Adipocyte (in vitro differentiated cells): Measurements from ENCODE around the gene MCRS1.

Experiments used
- DNase-seq: peaks from one replicate; pipeline ENCODE4 v3.0.0-alpha.2; 2015; ENCODE audit warnings: low read depth
- H3K27me3 ChIP-seq: replicated peaks from 2 replicates; pipeline ENCODE4 v1.7.0; 2013; ENCODE audit warnings: mild to moderate bottlenecking, low read length, moderate library complexity; ENCODE audit not compliant: control insufficient read depth, insufficient read depth
- H3K36me3 ChIP-seq: 2 replicates; pipeline ENCODE4 v1.7.0; 2013; ENCODE audit warnings: low read length, mild to moderate bottlenecking, moderate library complexity; ENCODE audit not compliant: control insufficient read depth, insufficient read depth, severe bottlenecking
- H3K4me1 ChIP-seq: 2 replicates; pipeline ENCODE4 v1.7.0; 2013; ENCODE audit warnings: mild to moderate bottlenecking, low read length, moderate library complexity; ENCODE audit not compliant: control insufficient read depth, insufficient read depth
- H3K4me3 ChIP-seq: 2 replicates; pipeline ENCODE4 v1.7.0; 2013; ENCODE audit warnings: mild to moderate bottlenecking, low read length, moderate library complexity
- H3K9ac ChIP-seq: 2 replicates; pipeline ENCODE4 v1.7.0; 2013; ENCODE audit warnings: mild to moderate bottlenecking, low read length, moderate library complexity
- H3K9me3 ChIP-seq: 2 replicates; pipeline ENCODE4 v1.7.0; 2013; ENCODE audit warnings: mild to moderate bottlenecking, low read length, moderate library complexity; ENCODE audit not compliant: control insufficient read depth

The MCRS1 gene

DNA sequence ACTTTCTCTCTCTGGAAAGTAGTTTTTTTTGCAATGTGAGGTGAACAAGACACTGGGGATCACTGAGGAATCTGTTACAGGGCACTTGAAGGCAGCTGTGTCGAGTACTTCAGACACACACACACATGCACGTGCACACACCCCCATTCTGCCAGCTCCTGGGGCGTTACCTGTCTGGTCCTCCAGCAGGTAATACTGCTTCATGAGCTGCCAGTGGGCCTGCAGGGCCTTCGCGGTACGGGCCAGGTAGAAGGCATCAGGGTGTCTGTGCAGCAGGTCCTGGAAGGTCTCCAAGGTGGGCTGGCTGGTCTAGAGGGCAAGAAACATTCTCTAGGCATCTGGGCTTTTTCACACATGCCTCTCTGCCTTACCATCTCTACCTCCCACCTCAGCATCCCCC, 5.1 kb downstream of the MCRS1 start:
- Histone ChIP-seq H3K4me3 (no peak overlapping the region), H3K36me3 (peaks cover 73% of the 10 kb centered on the region), H3K4me1 (peaks cover 12% of the 10 kb centered on the region), H3K9me3 (no peaks in the 10 kb centered on the region), H3K9ac (no peak overlapping the region), H3K27me3 (no peaks in the 10 kb centered on the region)
- no peak for DNase-seq

DNA sequence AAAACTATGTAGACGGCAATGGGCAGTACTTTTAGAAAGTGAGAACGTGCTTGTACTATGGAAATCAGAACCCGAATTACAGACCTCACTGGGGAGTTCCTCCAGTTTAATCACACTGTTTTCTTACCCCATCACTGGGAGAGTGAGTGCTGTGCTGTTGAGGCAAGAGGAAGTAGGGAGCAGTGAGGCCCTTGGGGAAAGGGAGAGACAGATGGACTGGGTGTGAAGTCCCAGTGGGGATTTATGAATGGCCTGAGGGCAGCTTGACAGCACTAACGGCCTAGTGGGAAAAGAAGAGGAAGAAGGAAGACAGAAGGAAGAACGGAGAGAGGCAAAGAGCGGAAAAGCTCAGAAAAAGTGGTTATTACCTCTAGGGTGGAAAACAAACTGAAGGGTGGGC, 5.7 kb downstream of the MCRS1 start:
- Histone ChIP-seq H3K9me3 (no peaks in the 10 kb centered on the region), H3K27me3 (no peaks in the 10 kb centered on the region), H3K36me3 (peaks cover 77% of the 10 kb centered on the region), H3K9ac (no peak overlapping the region), H3K4me1 (peaks cover 10% of the 10 kb centered on the region), H3K4me3 (no peak overlapping the region)
- DNase-seq: no peak

GRCh38 chr12:49560695-49561094, 7.2 kb downstream of the MCRS1 start:
- Histone ChIP-seq H3K36me3 (peaks cover 85% of the 10 kb centered on the region), H3K9me3 (no peaks in the 10 kb centered on the region), H3K27me3 (no peaks in the 10 kb centered on the region), H3K4me1 (no peaks in the 10 kb centered on the region), H3K4me3 (no peak overlapping the region), H3K9ac (no peak overlapping the region)
- no peak for DNase-seq

DNA sequence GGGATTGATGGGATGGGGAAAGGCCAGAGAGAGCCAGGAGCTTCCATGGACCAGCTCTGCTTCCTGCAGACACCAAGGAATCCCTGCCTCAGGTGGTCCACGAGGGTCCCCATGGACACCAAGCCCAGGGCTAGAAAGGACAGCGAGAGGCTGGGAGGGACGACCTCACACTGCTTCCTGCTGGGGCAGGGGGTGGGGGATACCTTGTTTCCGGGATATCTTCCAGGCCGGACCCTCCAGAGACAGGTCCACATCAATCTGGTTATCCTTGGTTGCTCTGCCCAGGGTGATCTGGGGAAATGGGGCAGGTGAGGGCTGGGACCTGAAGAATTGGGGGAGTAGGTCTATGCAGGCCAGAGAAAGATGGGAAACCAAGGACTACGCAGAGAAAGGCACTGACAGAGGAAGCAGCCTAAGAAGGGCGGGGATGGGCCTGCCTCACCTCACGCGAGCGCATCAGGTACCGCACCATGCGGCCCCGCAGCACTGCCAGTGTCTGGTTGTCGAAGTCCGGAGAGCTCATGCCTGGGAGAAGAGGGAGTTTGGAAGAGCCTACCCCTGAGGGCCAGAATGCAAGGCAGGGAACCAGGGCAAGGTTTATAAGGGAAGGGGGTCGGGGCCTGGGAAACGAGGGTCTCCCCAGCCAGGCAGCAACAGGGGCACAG, 8.8 kb downstream of the MCRS1 start:
- H3K4me1 ChIP-seq: no peaks in the 10 kb centered on the region
- H3K4me3 ChIP-seq: no peak overlapping the region
- no peaks in the 10 kb centered on the region for H3K27me3 ChIP-seq
- H3K9me3 ChIP-seq: no peaks in the 10 kb centered on the region
- peaks cover 75% of the 10 kb centered on the region for H3K36me3 ChIP-seq
- H3K9ac ChIP-seq: no peak overlapping the region
- no peak for DNase-seq

DNA sequence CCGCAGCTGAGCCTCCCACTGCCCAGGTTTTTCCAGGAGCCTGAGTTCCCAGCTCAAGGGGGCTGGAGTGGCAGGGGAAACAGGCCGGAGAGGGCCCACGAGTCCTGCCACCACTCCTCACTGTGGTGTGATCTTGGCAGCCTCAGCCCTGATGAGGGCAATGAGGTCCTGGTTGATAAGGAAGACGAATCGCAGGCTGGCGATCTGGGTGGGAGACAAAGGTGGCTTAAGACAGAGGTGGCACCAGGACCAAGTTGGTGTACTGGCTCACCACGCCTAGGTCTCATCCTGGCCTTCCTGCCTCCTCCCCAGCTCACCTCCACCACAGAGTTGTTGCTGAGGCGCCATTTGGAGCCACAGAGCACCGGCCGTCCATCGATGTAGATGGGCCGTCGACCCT, 9.4 kb downstream of the MCRS1 start:
- H3K27me3 ChIP-seq: no peaks in the 10 kb centered on the region
- H3K4me3 ChIP-seq: no peak overlapping the region
- peaks cover 69% of the 10 kb centered on the region for H3K36me3 ChIP-seq
- no peak for DNase-seq
- no peaks in the 10 kb centered on the region for H3K9me3 ChIP-seq
- H3K4me1 ChIP-seq: no peaks in the 10 kb centered on the region
- H3K9ac ChIP-seq: no peak overlapping the region

- Histone ChIP-seq H3K4me1 (no peaks in the 10 kb centered on the region), H3K36me3 (peaks cover 62% of the 10 kb centered on the region), H3K27me3 (no peaks in the 10 kb centered on the region), H3K9ac (no peak overlapping the region), H3K4me3 (no peak overlapping the region), H3K9me3 (no peaks in the 10 kb centered on the region)
- DNase-seq: no peak
Measured at GRCh38 chr12:49557917-49558215, 10.1 kb downstream of the MCRS1 start.

DNA sequence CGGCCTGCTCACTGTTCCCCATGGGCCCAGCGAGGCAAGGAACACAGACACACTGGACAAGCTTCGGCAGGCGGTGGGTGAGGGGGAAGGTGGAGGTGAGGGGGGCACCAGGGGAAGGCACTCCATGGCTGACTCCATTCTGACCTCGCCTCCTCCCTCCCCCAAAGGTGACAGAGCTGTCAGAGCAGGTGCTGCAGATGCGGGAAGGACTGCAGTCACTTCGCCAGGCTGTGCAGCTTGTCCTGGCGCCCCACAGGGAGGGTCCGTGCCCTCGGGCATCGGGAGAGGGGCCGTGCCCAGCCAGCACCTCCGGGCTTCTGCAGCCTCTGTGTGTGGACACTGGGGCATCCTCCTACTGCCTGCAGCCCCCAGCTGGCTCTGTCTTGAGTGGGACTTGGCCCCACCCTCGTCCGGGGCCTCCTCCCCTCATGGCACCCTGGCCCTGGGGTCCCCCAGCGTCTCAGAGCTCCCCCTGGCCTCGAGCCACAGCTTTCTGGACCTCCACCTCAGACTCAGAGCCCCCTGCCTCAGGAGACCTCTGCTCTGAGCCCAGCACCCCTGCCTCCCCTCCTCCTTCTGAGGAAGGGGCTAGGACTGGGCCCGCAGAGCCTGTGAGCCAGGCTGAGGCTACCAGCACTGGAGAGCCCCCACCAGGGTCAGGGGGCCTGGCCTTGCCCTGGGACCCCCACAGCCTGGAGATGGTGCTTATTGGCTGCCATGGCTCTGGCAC, 10.6 kb downstream of the MCRS1 start:
- H3K27me3 ChIP-seq: no peaks in the 10 kb centered on the region
- H3K36me3 ChIP-seq: peaks cover 57% of the 10 kb centered on the region
- H3K9ac ChIP-seq: no peak overlapping the region
- H3K4me1 ChIP-seq: no peaks in the 10 kb centered on the region
- no peak overlapping the region for H3K4me3 ChIP-seq
- no peak for DNase-seq
- H3K9me3 ChIP-seq: no peaks in the 10 kb centered on the region

GRCh38 chr12:49556391-49557186, 11.4 kb downstream of the MCRS1 start:
- Histone ChIP-seq H3K9ac (no peak overlapping the region), H3K9me3 (no peaks in the 10 kb centered on the region), H3K27me3 (no peaks in the 10 kb centered on the region), H3K4me3 (no peak overlapping the region), H3K4me1 (peaks cover 5% of the 10 kb centered on the region), H3K36me3 (peaks cover 49% of the 10 kb centered on the region)
- no peak for DNase-seq

- no peak for DNase-seq
- Histone ChIP-seq H3K27me3 (peaks cover 3% of the 10 kb centered on the region), H3K4me3 (no peak overlapping the region), H3K9ac (no peak overlapping the region), H3K4me1 (peaks cover 6% of the 10 kb centered on the region), H3K36me3 (peaks cover 42% of the 10 kb centered on the region), H3K9me3 (no peaks in the 10 kb centered on the region)
Measured at GRCh38 chr12:49555631-49556390, 12.1 kb downstream of the MCRS1 start.

GRCh38 chr12:49554266-49554665, 13.7 kb downstream of the MCRS1 start:
- H3K4me3 ChIP-seq: no peak overlapping the region

GRCh38 chr12:49553512-49554088, 14.3 kb downstream of the MCRS1 start:
- H3K9me3 ChIP-seq: no peaks in the 10 kb centered on the region
- peaks cover 11% of the 10 kb centered on the region for H3K4me1 ChIP-seq
- H3K4me3 ChIP-seq: no peak overlapping the region
- peaks cover 25% of the 10 kb centered on the region for H3K27me3 ChIP-seq
- no peak for DNase-seq
- no peak overlapping the region for H3K9ac ChIP-seq
- H3K36me3 ChIP-seq: peaks cover 19% of the 10 kb centered on the region

More at GRCh38 chr12:49554266-49554665, 13.7 kb downstream of the MCRS1 start:
- H3K4me1 ChIP-seq: peaks cover 6% of the 10 kb centered on the region
- DNase-seq: no peak
- H3K27me3 ChIP-seq: peaks cover 19% of the 10 kb centered on the region
- no peak overlapping the region for H3K9ac ChIP-seq
- peaks cover 26% of the 10 kb centered on the region for H3K36me3 ChIP-seq
- no peaks in the 10 kb centered on the region for H3K9me3 ChIP-seq
